HG03565 (cell line): ENCODE results near the gene F10.
"Not testable (repeated sequence)": the region's sequence is repeated elsewhere in the genome, so short reads cannot be mapped to it uniquely, and the experiment has no call there.

ENCODE experiments used
- ATAC-seq: cut with Tn5 transposase; IDR thresholded peaks from one replicate; pipeline ENCODE4 v1.9.1; 2021; ENCODE audit warnings: mild to moderate bottlenecking, moderate library complexity; ENCODE audit not compliant: unreplicated experiment

Gene F10

DNA sequence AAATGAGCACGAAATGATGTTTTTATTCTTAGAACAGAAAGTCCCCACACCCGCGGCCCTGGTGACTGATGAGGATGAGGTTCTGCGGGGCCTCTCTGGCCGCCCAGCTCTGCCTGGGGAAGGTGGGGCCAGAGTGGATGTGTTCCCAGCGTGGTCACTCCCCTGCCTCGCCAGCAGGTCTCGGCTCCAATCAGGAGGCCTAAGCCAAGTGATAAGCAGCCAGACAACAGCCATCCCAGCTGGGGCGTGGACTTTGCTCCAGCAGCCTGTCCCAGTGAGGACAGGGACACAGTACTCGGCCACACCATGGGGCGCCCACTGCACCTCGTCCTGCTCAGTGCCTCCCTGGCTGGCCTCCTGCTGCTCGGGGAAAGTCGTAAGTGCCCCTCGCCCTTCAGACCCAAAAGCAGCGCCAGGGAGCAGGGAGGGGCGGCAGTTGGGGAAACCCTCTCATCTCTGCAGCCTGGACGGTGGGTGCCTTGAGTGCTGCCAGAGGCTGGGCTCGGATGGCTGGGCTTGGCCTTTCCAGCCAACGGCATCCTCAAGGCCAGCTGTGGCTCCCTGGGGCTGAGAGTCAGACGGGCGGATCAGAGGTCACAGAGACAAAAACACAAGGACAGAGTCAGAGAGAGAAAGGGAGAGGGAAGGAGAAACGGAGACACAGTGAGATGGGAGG is at the start of gene F10:
Gene F10, plus strand, starts transcription at position 250 of the 676 bp plus-strand sequence. Its CDS starts 57 bp downstream, at position 307.
- no peak for ATAC-seq

DNA sequence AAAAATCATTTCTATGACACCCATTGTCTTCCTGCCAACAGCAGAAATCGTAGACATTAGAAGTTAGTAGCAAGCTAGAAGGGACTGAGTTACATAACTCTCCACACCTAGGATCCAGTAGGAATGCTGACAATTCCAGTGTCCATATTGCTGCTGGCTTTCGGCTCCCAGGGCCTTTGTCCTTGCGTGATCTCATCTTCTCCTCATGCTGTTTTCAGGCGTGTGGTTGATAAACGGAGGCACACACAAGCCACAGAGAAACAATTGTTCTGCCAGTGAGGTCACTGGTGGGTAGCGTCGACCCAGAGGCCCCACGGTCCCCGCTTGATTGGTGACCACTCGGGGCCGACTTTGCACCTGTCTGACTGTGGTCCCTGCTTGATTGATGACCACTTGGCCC is 48.7 kb upstream of the F10 start:
- ATAC-seq = no peak

DNA sequence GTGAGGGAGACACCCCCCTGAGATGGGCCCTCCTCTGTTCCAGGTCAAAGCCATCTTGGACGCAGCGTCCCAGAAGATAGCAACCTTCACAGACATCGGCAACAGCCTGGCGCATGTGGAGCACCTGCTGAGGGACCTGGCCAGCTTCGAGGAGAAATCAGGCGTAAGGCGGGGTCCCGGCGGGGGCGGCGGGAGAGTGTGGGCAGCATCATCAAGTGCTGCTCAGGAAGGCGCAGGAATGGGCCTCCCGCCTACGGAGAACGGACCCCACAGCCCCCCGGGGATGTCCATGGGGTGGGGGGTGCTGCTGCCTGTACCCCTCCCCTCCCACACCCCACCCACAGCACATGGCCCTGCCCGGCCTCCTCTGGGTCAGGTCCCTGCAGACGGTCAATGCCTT is 48.2 kb upstream of the F10 start:
- no peak for ATAC-seq

DNA sequence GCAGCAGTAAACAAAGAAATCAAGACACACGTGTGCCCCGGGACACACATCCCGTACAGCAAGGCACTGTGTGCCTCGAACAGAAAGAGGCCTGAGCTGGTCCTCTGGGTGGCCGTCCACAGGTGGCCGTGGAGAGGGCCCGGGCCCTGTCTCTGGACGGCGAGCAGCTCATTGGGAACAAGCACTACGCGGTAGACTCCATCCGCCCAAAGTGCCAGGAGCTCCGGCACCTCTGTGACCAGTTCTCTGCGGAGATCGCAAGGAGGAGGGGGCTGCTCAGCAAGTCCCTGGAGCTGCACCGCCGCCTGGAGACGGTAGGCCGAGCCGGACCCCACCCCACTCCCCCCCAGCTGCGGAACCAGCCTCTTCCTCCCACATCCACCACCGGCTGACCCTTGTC is 47.7 kb upstream of the F10 start:
- no peak for ATAC-seq

DNA sequence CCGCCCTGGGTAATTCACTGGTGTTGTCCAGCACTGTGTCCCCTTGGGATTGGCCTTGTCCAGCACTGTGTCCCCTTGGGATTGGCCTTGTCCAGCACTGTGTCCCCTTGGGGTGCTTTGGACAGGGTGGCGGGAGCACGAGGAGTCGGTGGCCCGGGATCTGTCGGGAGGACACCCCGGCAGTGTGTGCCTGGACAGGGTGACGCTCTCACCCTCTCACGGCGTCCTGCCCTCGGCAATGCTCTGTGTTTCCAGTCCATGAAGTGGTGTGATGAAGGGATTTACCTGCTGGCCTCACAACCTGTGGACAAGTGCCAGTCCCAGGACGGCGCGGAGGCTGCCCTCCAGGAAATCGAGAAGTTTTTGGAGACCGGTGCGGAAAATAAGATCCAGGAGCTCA is 46.9 kb upstream of the F10 start:
- ATAC-seq = no peak

DNA sequence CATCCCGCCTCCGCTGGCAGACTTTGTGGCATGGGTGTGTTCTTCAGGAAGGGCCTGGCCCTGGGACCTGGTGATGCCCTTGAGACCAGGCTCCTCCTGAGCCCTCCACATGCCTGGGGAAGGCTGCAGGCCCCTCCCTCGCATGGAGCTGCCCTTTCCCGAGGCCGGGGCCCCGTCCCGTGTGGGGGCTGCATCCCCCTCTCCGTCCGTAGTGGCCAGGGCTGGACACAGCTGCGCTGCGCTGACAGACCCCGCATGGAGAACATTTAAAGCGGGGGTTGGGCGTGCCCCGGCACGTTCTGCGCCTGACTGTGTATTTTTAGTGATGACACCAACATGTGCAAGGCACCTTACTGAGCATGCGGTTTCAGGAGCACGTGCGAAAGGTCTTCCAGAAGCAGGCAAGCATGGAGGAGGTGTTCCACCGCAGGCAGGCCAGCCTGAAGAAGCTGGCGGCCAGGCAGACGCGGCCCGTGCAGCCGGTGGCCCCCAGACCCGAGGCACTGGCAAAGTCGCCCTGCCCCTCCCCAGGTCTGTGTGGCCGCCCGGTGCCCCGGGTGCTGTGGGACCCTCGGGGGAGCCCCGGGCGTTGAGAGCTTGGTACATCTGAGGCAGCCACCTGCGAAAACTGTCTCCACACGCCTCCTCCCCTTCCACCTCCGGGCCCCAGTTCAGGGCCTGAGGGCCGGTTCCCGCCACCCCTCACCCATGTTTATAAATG is 45.8 kb upstream of the F10 start:
- no peak for ATAC-seq

DNA sequence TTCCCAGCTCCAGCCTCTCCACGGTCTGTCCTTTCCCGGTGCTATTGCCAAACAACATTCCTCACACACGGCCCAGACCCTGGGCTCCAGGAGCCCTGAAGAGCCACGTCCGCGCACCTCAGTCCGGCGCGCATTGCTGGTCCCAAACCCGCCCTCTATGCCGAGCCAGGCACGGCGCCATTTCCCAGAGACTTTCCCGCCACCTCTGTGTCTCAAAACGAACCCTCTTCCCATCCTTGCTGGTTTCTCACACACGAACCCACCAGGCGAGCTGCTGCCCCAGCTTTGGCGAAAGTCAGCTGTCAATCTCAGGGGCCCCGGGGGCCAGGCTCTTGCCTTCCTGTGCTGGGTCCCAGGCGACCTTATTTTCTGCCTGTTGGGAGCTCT is 45.0 kb upstream of the F10 start:
- ATAC-seq = no peak

DNA sequence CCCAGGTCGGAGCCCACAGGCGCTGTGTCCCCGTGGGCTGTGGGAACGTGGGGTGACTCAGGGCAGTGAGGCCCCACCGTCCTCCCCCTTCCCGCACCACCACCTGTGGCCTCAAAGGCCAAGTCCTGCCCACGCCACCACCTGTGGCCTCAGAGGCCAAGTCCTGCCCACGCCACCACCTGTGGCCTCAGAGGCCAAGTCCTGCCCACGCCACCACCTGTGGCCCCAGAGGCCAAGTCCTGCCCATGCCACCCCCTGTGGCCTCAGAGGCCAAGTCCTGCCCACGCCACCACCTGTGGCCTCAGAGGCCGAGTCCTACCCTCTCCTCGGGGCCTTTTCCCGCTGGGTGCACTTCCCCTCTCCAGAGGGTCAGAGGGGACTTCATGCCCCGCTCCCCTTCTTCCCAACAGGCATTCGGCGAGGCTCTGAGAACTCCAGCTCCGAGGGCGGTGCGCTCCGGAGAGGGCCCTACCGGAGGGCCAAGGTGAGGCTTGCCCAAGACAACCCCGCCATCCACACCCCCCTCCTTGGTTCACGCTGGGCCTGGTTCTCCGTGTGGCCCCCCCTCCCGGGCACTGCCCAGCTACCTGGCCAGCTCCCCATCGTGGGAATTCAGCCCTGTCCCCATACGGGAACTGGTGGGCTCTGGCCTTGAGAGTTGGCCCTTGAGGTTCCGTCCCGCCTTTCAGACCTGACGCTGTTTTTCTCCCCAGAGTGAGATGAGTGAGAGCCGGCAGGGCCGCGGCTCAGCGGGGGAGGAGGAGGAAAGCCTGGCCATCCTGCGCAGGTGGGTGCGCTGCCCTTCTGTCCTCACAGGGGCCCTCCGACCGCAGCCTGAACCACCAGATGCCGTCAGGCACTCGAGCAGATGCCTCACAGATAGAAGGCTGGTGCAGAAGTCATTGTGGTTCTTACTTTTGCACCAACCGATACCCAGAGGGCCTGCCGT is 44.4 kb upstream of the F10 start:
- no peak for ATAC-seq

DNA sequence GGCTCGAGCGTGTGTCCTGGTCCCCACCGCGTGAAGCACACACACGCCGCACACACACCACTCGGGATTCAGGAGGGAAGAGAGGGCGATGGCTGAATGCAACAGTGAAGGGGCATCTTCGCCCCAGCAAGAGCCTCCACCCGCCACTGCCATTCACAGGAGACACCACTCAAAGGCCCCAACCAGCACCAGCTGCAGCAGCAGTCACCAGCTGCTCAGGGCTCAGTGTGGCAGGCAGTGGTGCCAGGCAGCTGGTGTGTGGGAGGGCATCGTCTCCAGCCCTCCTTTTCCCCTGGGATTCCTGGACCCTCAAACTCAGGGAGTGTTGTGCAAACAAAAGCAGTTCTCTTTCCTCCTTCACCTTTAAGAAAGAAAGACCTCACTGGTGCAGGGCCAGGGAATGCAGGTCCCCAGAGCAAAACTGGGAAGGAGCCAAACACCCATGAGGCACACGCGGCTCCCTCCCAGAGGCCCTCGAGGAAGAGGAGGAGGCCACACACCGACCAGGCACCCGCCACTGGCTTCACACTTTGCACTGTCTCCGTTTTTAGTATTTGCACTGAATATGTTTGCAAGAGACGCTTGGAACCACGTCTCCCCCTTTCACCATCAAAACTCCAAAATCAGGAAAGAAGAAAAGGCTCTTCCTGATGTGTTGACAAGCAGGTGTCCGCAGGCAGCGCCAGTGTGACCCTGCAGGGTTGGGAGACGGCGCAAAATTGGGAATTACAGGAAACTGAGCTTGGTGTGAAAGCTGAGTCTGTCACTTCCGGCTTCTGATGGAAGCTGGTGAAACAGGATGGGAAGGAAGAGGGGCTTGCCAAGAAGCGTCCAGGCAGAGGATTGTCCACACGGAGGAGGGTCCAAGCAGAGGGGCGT is 43.5 kb upstream of the F10 start:
- ATAC-seq = no peak

DNA sequence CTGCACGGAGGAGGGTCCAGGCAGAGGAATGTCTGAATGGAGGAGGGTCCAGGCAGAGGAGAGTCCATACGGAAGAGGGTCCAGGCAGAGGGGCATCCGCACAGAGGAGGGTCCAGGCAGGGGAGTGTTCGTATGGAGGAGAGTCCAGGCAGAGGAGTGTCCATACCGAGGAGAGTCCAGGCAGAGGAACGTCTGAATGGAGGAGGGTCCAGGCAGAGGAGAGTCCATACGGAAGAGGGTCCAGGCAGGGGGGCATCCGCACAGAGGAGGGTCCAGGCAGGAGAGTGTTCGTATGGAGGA is 42.9 kb upstream of the F10 start:
- not testable (repeated sequence) for ATAC-seq

DNA sequence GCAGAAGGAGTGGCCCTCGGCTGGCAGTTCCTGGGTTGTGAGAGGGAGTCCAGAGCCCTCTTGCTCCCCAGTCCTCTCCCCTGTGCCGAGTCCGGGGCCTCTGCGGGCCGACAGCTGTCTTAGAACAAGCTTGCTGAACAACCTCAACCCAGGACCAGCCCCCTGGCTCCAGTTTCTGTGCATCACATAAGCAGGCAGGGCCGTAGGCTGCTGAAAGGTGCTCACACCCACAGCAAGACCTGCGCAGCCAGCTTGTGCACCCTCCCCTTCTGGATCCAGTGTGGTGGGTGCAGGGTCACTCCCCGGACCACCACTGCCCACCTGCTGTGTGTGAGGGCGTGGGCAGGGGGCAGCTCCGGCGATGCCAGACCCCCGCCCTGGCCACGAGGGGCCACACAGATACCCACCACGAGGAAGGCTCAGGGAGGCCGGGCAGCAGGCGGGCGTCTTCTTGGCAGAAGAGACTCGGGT is 42.2 kb upstream of the F10 start:
- no peak for ATAC-seq

DNA sequence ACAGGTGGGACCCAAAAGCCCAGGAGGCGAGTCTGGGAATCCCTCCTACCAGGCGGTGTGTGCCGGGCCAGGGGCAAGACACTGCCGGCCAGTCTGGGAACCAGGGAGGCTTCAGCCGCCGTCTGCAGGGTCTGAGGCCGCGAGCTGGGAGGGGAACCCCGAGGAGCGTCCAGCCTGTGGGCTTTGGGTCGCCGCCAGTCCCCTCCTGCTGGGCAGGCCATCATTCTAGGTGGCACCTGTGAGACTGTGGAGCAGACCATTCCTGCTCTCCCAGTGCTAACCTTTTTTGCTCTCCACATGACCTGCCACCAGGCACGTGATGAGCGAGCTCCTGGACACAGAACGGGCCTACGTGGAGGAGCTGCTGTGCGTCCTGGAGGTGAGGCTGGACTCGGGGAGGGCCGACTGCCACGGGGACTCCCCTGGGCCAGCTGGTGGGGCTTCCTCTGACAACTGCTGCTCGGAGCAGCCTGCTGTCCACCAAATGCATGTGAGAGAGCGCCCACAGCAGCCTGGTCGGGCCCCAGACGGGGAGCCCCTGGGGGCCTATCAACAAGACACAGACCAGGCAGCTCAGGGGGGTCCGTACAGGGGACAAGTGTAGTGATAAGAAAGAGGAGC is 41.6 kb upstream of the F10 start:
- ATAC-seq = no peak

DNA sequence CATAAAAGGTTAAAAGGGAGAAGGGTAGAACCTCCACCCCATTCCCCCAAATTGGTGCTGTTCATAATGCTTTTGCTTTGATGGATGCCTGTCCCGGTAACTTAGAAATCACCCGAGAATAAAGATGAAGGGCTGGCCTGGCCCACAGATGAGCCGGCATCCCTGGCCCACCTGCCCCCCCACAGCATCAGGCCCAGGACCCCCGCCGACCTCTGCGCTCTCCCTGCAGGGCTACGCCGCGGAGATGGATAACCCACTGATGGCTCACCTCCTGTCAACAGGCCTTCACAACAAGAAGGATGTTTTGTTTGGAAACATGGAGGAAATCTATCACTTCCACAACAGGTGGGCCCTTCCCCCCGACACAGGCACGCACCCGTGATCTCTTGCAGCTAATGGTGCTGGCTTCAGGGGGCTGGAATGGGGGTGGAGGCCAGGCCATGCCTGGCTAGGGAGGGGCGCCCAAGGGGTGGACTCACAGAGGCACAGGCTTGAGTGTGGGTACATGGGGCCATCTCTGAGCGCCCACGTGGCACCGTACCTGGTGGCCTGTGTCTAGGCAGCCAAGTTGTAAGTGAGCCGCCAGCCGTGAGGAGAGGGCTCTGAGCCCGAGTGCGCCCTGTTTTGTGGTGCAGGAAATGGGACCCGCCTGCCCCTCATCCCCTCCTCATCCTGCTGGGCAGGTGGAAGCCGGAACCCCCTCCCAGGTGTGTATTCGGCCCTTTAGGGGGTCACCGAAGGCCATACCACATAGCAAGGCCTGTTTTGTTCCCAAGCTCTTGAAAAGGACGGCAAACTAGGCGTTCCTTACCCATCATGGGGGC is 40.2 kb upstream of the F10 start:
- ATAC-seq = no peak

DNA sequence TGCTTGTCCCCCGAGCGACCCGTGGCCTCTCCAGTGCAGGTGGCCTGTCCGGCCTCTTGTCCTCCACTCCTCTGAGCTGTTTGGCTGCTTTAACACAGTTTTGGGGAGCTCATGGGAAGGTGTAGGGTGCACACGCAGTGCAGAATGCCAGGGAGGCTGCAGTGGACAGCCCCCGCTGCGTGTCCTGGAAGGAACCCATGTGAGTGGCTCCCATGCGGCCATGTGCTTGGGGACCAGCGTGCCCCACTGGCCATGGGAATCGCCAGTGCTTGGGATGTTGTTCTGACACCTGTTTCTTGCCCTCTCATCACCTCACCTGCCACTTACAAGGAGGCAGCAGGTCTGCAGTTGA is 39.6 kb upstream of the F10 start:
- no peak for ATAC-seq

DNA sequence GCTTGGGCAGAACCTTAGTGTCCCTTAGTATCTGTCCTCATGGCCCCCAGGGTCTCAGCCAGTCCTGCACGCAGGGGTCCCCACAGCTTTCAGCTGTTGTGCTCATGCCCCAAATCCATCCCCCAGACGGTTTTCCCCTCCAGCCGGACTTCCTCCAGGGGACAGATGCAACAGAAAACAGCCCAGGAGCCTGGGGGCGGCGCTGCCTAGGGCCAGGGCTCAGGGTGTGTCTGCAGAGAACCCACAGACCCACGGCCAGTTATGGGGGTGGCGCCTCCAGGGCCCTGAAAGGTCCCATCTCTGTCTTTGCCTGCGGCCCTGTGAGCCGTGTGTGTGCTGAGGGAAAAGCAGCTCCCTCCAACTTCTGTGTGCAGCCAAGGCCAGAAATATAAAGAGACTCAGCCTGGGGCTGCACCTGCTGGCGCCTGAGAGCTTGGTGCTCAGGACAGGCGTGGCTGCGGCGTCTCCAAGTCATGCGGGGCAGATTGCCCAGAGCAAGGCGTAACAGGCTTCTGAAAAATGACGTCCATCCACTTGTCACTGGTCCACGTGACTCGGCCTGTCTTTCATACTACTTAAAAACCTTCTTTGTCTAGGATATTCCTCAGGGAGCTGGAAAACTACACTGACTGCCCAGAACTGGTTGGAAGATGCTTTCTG is 39.1 kb upstream of the F10 start:
- ATAC-seq = no peak

DNA sequence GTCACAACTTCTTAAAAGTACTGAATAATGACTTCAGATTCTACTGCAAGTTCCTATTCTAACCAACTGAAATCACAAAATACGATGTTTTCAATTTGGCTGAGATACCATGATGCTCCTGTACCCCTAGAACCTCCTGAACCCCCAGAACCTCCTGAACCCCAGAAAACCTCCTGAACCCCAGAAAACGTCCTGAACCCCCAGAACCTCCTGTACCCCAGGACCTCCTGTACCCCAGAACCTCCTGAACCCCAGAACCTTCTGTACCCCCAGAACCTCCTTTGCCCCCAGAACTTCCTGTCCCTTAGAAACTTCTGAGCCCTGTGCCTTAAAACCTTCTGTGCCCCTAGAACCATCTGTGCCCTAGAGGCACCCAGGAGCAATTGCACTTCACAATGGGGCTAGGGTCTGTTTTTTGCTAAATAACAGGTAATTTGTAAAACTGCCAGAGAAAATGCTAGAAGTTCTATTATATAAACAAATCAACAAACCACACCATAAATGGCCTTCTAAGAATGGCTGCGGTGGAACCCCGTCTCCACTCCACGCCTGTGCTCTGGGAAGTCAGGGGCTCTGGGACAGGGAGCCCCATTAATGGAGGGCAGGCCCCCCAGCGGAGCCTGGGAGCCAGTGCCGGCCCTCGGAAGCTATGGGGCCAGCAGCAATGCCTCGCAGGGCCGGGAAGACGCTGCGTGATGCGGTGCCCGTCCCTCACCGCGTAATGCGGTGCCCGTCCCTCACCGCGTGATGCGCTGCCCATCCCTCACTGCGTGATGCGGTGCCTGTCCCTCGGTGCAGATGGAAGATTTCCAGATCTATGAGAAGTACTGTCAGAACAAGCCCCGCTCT is 38.3 kb upstream of the F10 start:
- ATAC-seq = no peak

DNA sequence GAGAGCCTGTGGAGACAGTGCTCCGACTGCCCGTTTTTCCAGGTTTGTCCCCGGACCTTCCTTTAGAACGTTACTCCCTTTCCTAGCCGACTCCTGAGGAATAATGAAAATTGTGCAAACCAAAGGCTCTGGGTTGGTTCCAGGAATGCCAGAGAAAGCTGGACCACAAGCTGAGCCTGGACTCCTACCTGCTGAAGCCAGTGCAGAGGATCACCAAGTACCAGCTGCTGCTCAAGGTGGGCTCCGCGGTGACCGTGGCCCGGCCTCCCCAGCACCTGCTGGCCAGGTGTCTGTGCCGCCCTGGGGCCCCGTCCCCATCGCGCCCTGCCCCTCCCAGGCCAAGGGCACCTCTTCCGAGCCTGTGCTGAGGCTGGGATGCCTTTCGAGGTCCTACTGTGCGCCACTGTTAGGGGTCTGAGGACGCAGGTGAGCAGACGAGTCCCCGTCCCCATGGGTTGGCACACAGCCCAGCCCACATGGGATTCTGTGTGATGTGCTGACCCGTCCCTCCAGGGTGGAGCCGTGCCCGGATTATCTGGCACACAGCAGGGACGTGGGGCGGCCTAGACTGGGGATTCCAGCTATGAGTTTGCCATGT is 37.6 kb upstream of the F10 start:
- no peak for ATAC-seq
